K562 (cell line): Measurements from ENCODE around the gene NR6A1. TPM values are rescaled to one million over a fixed set of nuclear protein-coding genes. Genes with fewer than 3 reads are reported as not detected.

Experiments used
- ARID1B ChIP-seq: fragments of 450-650 bp; IDR thresholded peaks from 2 replicates; pipeline ENCODE4 v1.6.1; 2016; ENCODE audit warnings: antibody characterized with exemption, mild to moderate bottlenecking, inconsistent platforms
- CTBP1 ChIP-seq: fragments of 450-650 bp; IDR thresholded peaks from 2 replicates; pipeline ENCODE4 v1.6.1; 2016; ENCODE audit warnings: borderline replicate concordance
- FOXP1 ChIP-seq: sonication (generic); formaldehyde crosslinking; IDR thresholded peaks from 2 replicates; pipeline ENCODE4 v1.8.0; 2022; ENCODE audit warnings: mild to moderate bottlenecking, missing genetic modification reagents
- KAT8 ChIP-seq: fragments of 450-650 bp; IDR thresholded peaks from 2 replicates; pipeline ENCODE4 v1.6.1; 2016; ENCODE audit warnings: low read depth, mild to moderate bottlenecking
- MAZ ChIP-seq, 2 experiments: fragments of 450-650 bp in 1 of 2; sonication (generic) in 1 of 2; formaldehyde crosslinking; IDR thresholded peaks in 1 of 2; conservative IDR thresholded peaks in 1 of 2; 2 replicates each; pipeline versions ENCODE4 v1.4.0 to v1.5.0; 2020; ENCODE audit warnings: mild to moderate bottlenecking in 1 of 2, missing genetic modification reagents in 1 of 2
- MEF2A ChIP-seq: IDR thresholded peaks from 2 replicates; pipeline ENCODE4 v1.6.1; 2011; ENCODE audit warnings: low read depth, mild to moderate bottlenecking, low read length, moderate library complexity; ENCODE audit not compliant: control insufficient read depth
- MYBL2 ChIP-seq, 2 experiments: fragments of 450-650 bp in 1 of 2; sonication (generic) in 1 of 2; formaldehyde crosslinking in 1 of 2; IDR thresholded peaks; 2 replicates each; pipeline versions ENCODE4 v1.6.1 to v1.8.1; 2017 to 2022; ENCODE audit warnings: borderline replicate concordance in 1 of 2, inconsistent platforms in 1 of 2, low read depth in 1 of 2, mild to moderate bottlenecking in 1 of 2, missing genetic modification reagents in 1 of 2, moderate library complexity in 1 of 2
- TCF7L2 ChIP-seq: fragments of 150-350 bp; IDR thresholded peaks from 2 replicates; pipeline ENCODE4 v1.6.1; 2016; ENCODE audit warnings: low read depth, mild to moderate bottlenecking, low read length, moderate library complexity
- ZBTB40 ChIP-seq, 2 experiments: fragments of 450-650 bp in 1 of 2; sonication (generic) in 1 of 2; formaldehyde crosslinking in 1 of 2; IDR thresholded peaks; 2 replicates each; pipeline versions ENCODE4 v1.7.1 to v1.9.0; 2016 to 2022; ENCODE audit warnings: inconsistent platforms in 1 of 2, mild to moderate bottlenecking in 1 of 2, missing genetic modification reagents in 1 of 2
- ZNF280A ChIP-seq: fragments of 450-650 bp; IDR thresholded peaks from 2 replicates; pipeline ENCODE4 v1.6.1; 2018; ENCODE audit warnings: mild to moderate bottlenecking, low read depth; ENCODE audit not compliant: partially characterized antibody
- ZNF785 ChIP-seq: fragments of 250-450 bp; sonication (Bioruptor Pico); IDR thresholded peaks from 2 replicates; pipeline ENCODE4 v1.4.0; 2020; ENCODE audit warnings: mild to moderate bottlenecking
- polyA plus RNA-seq, 8 experiments: library from polyadenylated mRNA; depleted of rRNA in 4 of 8; stranded (reverse) in 5 of 8; unstranded in 3 of 8; fragments of >200 nt; fragmentation: Nextera tagmentation in 2 of 8; fragmentation: Illumina TruSeq in 1 of 8; extraction: Ambion mirVana in 2 of 8; extraction: Trizol in 1 of 8; gene quantifications; 2 replicates each; pipeline versions ENCODE4 v1.2.1 to v1.2.3, GENCODE V29; 2011 to 2014; ENCODE audit warnings: inconsistent platforms in 1 of 8, missing spikeins in 1 of 8
- total RNA-seq, 7 experiments: library from RNA; depleted of rRNA in 6 of 7; stranded (reverse); fragments of >200 nt in 6 of 7; fragmentation: Illumina TruSeq in 2 of 7; extraction: Trizol in 2 of 7; gene quantifications; 2 replicates each; pipeline versions ENCODE4 v1.2.1 to v1.2.3, GENCODE V29; 2011 to 2021; ENCODE audit warnings: low replicate concordance in 1 of 7

Gene NR6A1
- total and polyA plus RNA-seq, 9 of the 15 experiments (the other 6 are each of a cell fraction or from before 2014, with no cell fraction given), result 9.7 to 55.4 (median 28.3) TPM

- TF ChIP-seq MAZ (CRISPR knock-in tag; conservative IDR thresholded peaks at IDR 0.05 in 1 of 2, IDR thresholded peaks at IDR 0.05 in 1 of 2) (no peak), ZNF280A (no peak), MYBL2 (IDR thresholded peaks at IDR 0.05; ENCODE audit: low read depth) (no peak), MYBL2 (CRISPR knock-in tag; IDR thresholded peaks at IDR 0.05; ENCODE audit: borderline replicate concordance) (no peak), KAT8 (no peak), MEF2A (no peak), ZNF785 (CRISPR knock-in tag) (no peak), FOXP1 (CRISPR knock-in tag) (no peak), ARID1B (no peak), TCF7L2 (no peak), ZBTB40 (IDR thresholded peaks at IDR 0.05) (no peak), ZBTB40 (CRISPR knock-in tag; IDR thresholded peaks at IDR 0.05) (no peak), CTBP1 (no peak)
Observed at GRCh38 chr9:124469011-124469832, 301.9 kb downstream of the NR6A1 start (continued).
